Measurements from ENCODE around the gene ABCD3. TPM values are rescaled to one million over a fixed set of nuclear protein-coding genes. Genes with fewer than 3 reads are reported as not detected.
"Not testable (repeated sequence)": the region's sequence is repeated elsewhere in the genome, so short reads cannot be mapped to it uniquely, and the experiment has no call there.

ABCD3 gene
- total RNA-seq, 1 donor from 2014 or later = 35.0 TPM

DNA sequence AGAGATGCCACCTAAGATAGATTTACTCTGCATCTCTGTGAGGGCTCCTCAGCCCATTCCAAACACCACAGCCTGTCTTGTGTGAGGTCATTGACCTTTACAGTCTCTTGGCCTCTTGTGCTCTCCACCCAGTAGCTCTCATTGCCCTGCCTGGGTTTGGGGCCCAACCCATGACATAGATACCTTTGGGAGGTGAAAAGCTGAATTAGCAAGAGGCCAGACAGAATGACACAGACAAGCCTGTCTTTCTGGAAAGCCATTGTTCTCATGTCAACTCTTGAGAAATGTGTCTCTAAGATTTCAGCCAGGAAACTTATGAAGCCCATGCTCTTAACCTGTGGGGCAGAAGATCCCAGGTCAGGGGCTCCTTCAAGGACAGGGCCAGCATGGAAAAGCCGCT is 141.7 kb downstream of the ABCD3 start:
- no peak for DNase-seq (ENCODE audit: low read depth, low spot score)
- H3K36me3 Mint-ChIP-seq (ENCODE audit: low read depth) = peaks cover 6% of the 10 kb centered on the region
- H3K27me3 Mint-ChIP-seq (ENCODE audit: low read depth) = no peaks in the 10 kb centered on the region
- TF ChIP-seq, protein P1, sequence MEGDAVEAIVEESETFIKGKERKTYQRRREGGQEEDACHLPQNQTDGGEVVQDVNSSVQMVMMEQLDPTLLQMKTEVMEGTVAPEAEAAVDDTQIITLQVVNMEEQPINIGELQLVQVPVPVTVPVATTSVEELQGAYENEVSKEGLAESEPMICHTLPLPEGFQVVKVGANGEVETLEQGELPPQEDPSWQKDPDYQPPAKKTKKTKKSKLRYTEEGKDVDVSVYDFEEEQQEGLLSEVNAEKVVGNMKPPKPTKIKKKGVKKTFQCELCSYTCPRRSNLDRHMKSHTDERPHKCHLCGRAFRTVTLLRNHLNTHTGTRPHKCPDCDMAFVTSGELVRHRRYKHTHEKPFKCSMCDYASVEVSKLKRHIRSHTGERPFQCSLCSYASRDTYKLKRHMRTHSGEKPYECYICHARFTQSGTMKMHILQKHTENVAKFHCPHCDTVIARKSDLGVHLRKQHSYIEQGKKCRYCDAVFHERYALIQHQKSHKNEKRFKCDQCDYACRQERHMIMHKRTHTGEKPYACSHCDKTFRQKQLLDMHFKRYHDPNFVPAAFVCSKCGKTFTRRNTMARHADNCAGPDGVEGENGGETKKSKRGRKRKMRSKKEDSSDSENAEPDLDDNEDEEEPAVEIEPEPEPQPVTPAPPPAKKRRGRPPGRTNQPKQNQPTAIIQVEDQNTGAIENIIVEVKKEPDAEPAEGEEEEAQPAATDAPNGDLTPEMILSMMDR (conservative IDR thresholded peaks at IDR 0.05) = no peak
- H3K4me1 Mint-ChIP-seq = peaks cover 29% of the 10 kb centered on the region
- H3K9me3 Mint-ChIP-seq = peaks cover 8% of the 10 kb centered on the region
- H3K4me3 Mint-ChIP-seq = no peak overlapping the region
- H3K27ac Mint-ChIP-seq (ENCODE audit: unreplicated experiment) = peak overlapping the region; percentile 61

DNA sequence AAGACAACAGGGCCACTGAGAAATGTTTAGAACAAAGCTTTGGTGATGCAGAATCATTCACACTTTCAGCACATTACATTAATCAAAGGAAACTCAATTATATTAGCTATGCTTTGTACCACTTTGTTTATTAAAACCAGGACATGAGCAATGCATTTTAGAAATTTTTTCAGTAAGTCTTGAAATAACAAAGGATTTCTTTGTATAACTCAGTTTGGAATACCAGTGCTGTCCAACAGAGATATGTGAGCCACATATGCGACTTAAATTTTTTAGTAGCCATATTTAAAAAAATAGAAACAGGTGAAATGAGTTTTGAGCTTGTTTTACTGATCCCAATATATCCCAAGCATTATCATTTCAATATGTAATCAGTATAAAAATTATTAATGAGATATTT is 142.1 kb downstream of the ABCD3 start:
- Mint-ChIP-seq H3K36me3 (ENCODE audit: low read depth) (peaks cover 6% of the 10 kb centered on the region), H3K27me3 (ENCODE audit: low read depth) (no peaks in the 10 kb centered on the region), H3K4me3 (no peak overlapping the region)

DNA sequence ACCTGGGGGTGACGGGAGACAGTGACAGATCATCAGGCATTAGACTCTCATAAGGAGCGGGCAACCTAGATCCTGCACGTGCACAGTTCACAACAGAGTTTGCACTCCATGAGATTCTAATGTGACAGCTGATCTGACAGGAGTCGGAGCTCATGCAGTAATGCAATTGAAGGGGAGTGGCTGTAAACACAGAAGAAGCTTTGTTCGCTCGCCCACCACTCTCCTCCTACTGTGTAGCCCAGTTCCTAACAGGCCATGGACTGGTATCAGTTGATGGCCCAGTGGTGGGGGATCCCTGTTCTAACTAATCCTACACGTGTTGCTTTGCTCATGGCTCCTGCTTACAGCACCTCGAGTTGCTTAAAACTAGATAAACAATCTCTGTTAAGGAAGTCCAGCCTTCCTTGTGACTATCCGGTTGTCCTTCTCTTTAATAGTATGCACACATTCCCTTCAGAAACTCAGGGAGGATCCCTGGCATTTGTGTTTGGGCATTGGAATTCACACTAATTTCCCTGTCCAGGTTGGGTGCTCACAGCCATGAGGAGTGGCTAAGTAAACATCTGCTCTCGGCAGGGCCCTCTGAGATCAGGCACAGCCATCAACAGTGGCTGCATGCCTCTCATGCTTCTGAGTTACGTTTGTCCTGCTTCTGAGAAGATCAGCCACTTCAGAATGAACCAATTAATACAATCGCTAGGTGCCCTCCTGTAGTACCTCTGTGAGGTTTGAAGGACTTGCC is 144.5 kb downstream of the ABCD3 start:
- no peak overlapping the region for H3K27ac Mint-ChIP-seq (ENCODE audit: unreplicated experiment)
- no peaks in the 10 kb centered on the region for H3K27me3 Mint-ChIP-seq (ENCODE audit: low read depth)
- TF ChIP-seq, protein P1 (conservative IDR thresholded peaks at IDR 0.05) = no peak
- H3K36me3 Mint-ChIP-seq (ENCODE audit: low read depth) = peaks cover 6% of the 10 kb centered on the region
- H3K4me3 Mint-ChIP-seq = no peak overlapping the region
- peaks cover 8% of the 10 kb centered on the region for H3K9me3 Mint-ChIP-seq
- DNase-seq (ENCODE audit: low read depth, low spot score) = peak; percentile 14
- peaks cover 25% of the 10 kb centered on the region for H3K4me1 Mint-ChIP-seq

More for the DNA sequence above, 142.1 kb downstream of the ABCD3 start:
- DNase-seq (ENCODE audit: low read depth, low spot score) = no peak
- TF ChIP-seq, protein P1 (conservative IDR thresholded peaks at IDR 0.05) = peak; percentile 27
- Mint-ChIP-seq H3K4me1 (peaks cover 25% of the 10 kb centered on the region), H3K27ac (ENCODE audit: unreplicated experiment) (no peak overlapping the region), H3K9me3 (peaks cover 8% of the 10 kb centered on the region)

DNA sequence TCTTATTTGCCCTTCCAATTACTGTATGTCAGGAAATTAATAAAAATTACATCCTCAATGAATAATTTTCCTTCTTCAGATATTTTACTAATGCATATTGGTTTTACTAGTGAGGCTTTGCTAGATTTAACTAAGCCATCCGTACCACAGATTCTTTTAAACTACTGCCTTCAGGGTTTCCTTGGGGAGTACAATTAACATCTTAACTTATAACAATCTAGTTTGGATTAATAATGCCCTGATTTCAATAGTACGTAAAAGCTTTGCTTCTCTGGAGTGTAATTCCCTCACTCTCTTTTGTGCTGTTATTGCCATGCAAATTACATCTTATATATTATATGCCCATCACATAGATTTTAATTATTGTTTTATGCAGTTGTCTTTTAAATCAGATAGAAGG is 147.7 kb downstream of the ABCD3 start:
- Mint-ChIP-seq H3K36me3 (ENCODE audit: low read depth) (peaks cover 6% of the 10 kb centered on the region), H3K9me3 (peaks cover 8% of the 10 kb centered on the region), H3K4me3 (no peak overlapping the region), H3K27ac (ENCODE audit: unreplicated experiment) (no peak overlapping the region), H3K4me1 (peaks cover 16% of the 10 kb centered on the region), H3K27me3 (ENCODE audit: low read depth) (no peaks in the 10 kb centered on the region)
- DNase-seq (ENCODE audit: low read depth, low spot score) = no peak
- TF ChIP-seq, protein P1 (conservative IDR thresholded peaks at IDR 0.05) = no peak

DNA sequence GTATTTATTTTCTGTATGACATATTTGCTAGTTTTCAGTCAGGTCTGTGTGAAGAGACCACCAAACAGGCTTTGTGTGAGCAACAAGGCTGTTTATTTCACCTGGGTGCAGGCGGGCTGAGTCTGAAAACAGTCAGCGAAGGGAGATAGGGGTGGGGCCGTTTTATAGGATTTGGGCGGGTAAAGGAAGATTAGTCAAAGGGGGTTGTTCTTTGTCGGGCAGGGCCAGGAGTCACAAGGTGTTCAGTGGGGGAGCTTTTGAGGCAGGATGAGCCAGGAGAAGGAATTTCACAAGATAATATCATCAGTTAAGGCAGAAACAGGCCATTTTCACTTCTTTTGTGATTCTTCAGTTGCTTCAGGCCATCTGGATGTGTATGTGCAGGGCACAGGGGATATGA is 148.2 kb downstream of the ABCD3 start:
- H3K27ac Mint-ChIP-seq (ENCODE audit: unreplicated experiment); H3K9me3 Mint-ChIP-seq; H3K36me3 Mint-ChIP-seq (ENCODE audit: low read depth); H3K27me3 Mint-ChIP-seq (ENCODE audit: low read depth); H3K4me3 Mint-ChIP-seq; DNase-seq (ENCODE audit: low read depth, low spot score): not testable (repeated sequence)
- peaks cover 15% of the 10 kb centered on the region for H3K4me1 Mint-ChIP-seq

DNA sequence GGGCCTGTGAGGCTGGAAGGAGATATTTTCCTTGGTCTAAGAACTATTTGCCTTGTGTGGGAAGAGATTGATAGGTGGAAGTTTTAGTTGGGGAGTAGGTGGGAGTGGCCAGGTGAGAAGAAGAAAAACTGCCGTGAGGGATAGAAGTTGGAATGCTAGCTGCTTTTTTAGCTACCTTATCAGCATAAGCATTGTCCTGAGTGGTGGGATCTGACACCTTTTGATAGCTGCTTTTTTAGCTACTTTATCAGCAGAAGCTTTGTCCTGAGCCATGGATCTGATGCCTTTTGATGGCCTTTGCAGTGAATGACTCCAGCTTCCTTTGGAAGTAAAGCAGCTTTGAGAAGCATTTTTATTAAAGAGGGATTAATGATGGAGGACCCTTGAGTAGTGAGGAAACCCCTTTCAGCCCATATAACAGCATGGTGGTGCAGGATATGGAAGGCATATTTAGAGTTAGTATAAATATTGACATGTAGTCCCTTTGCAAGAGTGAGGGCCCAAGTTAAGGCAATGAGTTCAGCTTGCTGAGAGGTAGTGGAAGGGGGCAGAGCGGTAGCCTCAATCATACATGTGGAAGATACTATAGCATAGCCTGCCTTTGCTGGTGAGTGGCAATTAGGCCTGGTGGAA is 149.9 kb downstream of the ABCD3 start:
- H3K9me3 Mint-ChIP-seq = peaks cover 12% of the 10 kb centered on the region
- H3K27ac Mint-ChIP-seq (ENCODE audit: unreplicated experiment); DNase-seq (ENCODE audit: low read depth, low spot score); H3K4me1 Mint-ChIP-seq; H3K4me3 Mint-ChIP-seq; H3K27me3 Mint-ChIP-seq (ENCODE audit: low read depth): not testable (repeated sequence)
- H3K36me3 Mint-ChIP-seq (ENCODE audit: low read depth) = peaks cover 16% of the 10 kb centered on the region

Other genes with a start within 250 kb of the ABCD3 start
- gene ARHGAP29, start 180.8 kb upstream of the ABCD3 start, total RNA-seq = 1.5 TPM in 2 replicates
- gene F3, start 123.4 kb downstream of the ABCD3 start, total RNA-seq = 4.4 and 4.6 TPM in 2 replicates